Stimulated activated CD8-positive, alpha-beta memory T cell treated with anti-CD3 and anti-CD28 coated beads, Interleukin-15, amount 100 ng/mL, for 4 hours (primary cell): ENCODE data around the gene ARHGAP22.

Experiments used
- DNase-seq, 2 donors: peaks; one replicate each; pipeline ENCODE4 v3.0.0-alpha.2; 2020; ENCODE audit warnings: low read depth in 2 of 2

ARHGAP22 gene

DNA sequence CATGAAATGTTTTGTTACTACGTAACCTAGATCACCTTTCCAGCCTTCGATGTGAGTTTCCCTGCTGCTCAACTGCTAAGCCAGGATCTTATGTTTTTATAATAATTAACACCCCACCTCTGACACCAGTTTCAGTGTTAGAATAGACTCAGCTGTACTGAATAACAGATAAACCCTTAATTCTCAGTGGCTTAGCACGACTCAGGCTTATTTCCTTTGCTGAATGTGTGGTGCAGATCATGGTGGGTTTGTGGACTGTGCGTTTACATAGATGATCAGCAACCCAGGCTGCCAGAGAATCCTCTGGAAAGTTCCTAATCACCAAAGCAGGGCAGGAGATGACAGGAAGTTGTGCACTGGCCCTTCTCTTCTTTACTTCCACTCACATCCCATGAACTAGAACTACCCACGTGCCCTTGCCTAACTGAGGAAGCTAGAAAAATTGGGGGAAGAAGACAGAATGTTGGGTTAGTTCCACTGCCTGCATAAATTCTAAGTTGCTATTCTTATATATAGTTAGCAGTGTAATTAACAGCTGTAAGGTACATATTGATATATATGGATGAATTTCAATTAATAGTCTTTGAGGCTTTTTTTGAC, 186.6 kb downstream of the ARHGAP22 start:
- no peak for DNase-seq

DNA sequence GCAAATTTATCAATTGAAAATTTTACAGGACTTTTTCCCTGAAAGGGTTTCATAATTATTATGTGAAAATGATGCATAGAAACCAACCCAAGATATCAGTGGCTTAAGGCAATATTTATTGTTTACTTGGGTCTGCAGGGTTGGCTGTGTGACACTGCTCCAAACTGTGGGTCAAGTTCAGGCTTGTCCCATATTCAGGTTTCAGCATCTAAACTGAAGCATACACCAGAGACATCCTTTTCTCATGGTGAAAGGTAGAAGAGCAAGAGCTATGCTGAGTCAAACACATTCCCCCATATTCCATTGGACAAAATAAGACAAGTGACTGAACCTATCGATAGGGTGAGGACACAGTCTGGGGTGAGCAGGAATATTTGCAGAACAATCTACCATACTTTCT, 187.5 kb downstream of the ARHGAP22 start:
- DNase-seq: no peak

DNA sequence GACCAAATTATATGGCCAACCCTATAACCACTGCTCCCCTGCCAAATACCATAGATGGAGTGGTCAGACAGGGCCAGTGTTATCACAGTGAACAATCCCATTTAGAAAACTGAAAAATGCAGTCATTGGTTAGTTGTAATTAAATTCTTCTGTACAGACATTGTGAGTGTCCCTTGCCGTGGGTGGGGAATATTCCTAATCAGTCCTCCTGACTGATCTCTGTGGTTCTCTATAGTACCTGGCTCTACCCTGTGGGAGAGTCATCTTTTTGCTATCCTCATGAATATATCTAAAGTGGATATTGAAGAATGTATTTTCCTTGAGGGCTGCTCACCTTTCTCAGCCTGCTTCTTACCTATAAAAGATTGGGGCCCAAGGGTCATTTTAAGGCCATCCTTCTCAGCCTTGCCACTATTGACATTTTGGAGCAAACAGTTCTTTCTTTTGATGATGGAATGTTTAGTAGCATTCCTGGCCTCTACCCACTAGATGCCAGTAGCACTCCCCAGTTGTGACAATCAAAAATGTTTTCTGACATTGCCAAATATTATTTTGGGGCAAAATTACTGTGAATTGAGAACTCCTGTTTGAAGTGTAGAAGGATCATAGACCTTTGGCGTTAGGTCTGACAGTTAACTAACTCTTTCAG, 188.2 kb downstream of the ARHGAP22 start:
- no peak for DNase-seq

DNA sequence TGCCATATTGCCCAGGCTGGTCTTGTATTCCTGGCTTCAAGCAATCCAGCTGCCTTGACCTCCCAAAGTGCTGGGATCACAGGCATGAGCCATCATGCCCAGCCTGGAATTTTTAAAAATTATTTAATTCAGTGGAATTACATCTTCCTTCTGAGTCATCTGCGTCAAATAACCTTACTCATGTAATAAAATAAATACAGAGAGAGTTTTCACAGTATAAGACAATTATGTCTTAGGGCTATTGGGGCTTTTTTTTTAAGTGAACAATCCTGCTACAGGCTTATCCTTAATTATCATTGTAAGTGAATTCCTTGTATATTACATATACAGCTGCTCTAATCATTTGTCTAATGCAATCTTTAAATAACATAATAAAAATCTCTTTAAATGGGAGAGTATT, 190.1 kb downstream of the ARHGAP22 start:
- no peak for DNase-seq

DNA sequence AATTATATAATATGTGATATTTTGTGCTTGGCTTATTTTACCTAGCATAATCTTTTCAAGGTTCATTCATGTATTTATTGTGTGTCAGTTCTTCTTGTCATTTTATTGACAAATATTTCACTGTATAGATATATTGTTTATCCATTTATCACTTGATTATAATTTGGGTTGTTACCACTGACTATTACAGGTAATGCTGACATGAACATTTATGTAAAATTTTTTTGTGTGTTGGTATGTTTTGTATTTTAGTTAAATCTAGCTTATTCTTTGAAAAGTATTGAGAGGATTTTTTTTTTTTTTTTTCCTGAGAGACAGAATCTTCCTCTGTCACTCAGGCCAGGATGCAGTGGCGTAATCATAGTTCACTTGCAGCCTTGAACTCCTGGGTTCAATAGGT, 190.7 kb downstream of the ARHGAP22 start:
- DNase-seq: no peak

DNA sequence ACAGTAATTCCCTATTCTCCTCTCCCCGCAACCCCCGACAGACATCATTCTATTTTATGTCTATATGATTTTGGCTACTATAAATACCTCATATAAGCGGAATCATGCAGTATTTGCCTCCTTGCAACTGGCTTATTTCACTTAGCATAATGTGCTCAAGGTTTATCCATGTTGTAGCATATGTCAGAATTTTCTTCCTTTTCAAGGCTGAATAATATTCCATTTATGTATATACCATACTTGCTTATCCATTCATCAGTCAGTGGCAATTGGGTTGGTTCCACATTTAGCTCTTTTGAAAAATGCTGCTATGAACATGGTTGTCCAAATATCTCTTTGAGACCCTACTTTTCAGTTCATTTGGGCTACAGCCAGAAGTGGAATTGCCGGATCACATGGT, 191.9 kb downstream of the ARHGAP22 start:
- DNase-seq: no peak

DNA sequence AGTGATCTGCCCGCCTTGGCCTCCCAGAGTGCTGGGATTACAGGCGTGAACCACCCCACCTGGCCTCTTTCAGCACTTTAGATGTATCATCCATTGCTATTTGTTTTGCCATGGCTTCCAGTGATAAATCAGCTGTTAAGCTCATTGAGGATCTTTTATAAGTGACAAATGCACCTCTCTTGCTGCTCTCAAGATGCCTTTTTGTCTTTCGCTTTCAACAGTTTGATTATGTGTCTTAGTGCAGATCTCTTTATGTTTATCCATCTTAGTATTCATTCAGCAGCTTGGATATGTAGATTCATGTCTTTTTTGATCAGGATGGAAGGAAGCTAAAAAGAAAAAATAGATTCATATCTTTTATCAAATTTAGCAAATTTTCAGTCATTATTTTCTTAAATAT, 192.8 kb downstream of the ARHGAP22 start:
- DNase-seq: no peak

DNA sequence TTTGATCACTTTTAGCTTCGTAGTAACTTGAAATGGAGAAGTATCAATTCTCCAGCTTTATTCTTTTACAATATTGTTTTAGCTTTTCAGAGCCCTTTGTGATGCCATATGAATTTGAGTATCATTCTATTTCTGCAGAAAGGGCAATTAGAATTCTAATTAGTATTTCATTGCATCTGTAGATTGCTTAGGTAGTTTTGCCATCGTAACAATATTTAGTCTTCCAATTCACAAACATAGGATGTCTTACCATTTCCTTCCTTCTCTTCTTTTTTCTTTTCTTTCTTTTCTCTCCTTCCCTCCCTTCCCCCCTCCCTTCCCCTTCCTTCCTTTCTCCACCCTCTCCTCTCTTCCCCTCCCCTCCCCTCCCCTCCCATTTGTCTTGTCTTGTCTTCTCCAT, 193.4 kb downstream of the ARHGAP22 start:
- no peak for DNase-seq

DNA sequence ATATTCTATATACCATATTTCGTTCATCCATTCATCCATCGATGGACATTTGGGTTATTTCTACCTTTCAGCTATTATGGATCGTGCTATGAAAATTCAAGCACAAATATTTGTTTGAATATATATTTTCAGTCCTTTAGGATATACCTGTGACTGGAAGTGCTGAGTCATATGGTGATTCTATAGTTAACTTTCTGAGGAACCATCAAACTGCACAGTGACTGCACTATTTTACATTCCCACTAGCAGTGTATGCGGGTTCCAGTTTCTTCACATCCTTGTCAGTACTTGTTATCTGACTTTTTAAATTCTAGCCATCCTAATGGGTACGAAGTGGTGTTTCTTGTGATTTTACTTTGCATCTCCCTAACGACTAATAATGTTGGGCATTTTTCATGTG, 194.4 kb downstream of the ARHGAP22 start:
- DNase-seq: no peak

DNA sequence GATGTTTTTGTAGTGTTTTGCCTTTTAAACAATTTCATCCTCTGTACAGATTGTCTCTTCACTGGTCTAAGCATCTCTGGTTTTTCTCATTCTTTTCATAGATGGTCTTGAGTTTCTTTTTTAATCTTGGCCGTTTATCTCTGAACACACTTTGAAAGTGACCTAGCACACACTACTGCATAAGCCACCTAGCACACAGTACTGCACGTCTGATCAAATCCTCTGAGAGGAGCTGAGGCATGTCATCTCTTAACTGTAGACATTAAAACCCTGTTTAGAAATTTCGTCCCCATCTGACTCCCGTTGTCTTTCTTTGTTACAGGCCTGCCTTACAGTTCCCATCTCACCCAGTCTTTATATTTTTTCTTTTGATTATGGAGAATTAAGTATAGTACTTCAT, 198.2 kb downstream of the ARHGAP22 start:
- no peak for DNase-seq

DNA sequence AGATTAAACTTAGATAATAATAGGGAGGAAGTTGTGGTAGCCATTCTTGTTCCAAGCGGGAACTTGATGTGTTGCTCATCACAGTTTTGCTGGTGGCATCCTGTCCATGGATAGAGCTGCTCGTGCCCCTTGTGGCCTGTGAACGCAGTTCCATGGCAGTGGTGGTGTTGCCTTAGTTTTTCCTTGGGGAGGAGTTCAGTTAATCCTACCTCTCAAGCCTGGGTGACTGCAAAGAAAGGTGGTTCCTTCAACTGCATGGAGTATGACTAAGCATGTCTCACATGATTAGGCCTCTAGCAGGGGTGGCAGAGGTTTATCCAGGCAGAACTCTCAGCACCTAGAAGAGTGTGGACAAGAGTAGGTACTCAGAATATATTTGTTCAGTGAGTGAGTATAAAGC, 198.7 kb downstream of the ARHGAP22 start:
- no peak for DNase-seq

DNA sequence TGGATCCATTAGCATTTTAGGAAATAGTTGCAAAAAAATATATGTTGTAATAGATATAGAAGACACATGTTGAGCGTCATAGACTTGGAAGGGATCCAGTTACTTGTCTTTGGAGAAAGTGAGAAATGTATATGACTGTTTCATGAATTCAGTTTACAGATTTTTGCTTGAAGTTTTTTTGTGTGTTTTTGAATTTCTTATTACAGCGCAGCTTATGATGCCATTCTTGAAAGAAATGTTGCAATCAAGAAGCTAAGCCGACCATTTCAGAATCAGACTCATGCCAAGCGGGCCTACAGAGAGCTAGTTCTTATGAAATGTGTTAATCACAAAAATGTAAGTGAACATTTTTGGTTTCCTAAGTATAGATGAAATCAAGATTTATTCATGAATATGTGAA, 200.2 kb downstream of the ARHGAP22 start:
- DNase-seq: no peak

DNA sequence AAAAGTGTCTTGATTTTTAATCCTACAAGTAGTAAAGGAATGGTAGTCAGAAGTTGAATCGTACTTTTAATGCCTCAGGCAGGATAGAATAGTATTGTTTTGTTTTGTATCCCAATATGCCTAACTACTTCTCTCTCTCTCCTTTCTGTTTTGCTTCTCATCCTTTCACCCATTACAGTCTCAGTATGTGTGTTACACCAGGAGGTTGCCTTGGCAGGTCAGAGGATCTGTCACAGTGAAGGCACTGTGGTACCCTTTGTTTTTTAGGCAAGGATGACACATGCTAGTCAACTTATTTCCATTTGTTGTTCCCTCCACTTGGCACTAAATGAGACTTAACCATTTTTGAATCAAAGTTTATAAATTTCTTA, 204.0 kb downstream of the ARHGAP22 start:
- no peak for DNase-seq

DNA sequence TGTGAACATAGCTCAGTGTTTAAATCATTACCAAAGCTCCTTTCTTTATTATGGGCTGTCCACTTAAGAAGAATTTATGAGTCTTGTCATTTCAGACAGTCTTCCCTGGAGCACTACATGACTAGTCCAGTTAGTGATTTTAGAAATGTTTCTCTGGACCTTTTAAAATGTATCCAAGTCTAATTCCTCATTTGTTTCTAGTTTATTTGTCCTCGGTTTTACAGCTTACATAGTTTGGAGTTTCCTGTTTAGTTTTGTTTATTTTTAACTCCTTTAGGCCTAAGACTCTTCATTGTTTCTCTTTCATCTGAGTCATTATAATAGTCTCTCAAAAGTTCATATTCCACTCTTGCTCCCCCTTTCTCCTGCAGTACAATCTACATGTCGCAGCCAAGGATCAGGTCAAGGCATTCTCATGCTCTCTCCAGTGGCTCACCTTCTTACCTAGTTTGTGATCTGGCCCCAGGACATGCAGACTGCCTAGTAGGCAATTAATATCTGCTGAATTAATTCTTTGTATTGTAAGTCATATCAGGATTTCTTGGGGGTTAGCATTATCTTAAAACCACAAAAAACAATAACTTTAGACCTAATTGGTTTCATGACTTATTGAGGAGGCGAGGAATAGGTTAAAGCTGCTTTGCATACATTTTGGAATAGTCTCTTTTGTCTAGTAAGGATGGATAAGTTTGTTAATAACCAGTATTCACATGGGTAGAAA, 204.6 kb downstream of the ARHGAP22 start:
- no peak for DNase-seq

DNA sequence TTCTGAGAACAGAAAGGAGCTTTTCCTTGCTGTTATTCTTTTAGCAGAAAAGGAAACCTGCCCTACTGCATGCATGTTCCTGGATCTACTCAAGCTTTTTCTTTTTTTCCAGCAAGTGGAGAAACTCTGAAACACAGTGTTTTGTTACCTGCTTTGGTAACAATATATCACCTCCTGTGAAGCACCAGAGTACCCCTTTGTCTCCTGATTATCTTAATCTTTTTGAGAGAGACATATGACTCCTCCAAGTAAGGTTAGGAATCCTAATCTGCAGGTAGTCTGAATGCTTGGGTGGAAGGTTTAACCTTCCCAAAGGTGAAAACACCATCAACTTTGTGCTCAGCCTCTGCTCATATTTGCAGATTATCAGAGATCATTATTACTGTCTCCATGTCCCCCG, 205.3 kb downstream of the ARHGAP22 start:
- DNase-seq: no peak

DNA sequence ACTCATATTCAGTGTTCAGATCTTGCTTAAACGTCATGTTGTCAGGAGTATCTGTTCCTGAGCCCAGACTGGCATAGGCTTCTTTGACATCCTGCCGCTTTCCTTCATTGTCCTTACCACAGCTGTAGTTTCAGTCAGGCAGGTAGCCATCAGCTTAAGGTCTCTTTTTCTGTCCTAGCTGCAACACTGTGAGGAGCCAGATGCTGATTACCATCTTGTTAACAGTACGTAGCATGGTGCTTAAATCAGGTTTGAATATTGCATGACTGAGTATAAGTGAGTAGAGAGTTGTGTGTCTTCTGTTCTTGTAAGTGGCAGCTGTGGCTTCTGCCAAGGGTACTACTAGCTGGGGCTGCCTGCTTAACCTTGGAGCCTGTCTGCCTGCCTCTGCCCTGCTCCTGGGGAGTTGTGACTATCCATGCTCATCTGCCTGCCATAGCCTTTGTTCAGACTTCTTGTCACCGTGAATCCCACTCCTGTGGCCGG, 205.8 kb downstream of the ARHGAP22 start:
- no peak for DNase-seq

DNA sequence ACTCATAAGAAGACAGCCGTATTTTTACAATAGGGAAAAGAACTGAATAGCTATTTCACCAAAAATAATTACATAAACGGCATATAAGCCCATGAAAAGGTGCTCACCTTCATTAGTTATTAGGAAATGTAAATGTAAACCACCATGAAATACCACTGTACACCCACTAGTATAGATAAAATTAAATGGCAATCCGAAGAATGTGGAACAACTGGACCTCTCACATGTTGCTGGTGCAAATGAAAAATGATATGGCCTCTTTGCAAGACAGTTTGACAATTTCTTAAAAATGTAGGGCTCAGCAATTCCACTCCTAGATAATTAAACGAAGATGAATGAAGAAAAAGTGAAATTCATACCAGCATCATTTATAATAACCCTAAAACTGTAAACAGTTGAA, 206.6 kb downstream of the ARHGAP22 start:
- no peak for DNase-seq
